HepG2 (cell line): ENCODE measurements around the gene SLC4A11. TPM values are rescaled to one million over a fixed set of nuclear protein-coding genes. Genes with fewer than 3 reads are reported as not detected.

Source experiments
- ARID5B ChIP-seq: IDR thresholded peaks from 2 replicates; pipeline ENCODE4 v1.4.0; 2020; ENCODE audit warnings: mild to moderate bottlenecking, missing genetic modification reagents
- CBX2 ChIP-seq, 2 experiments: fragments of 200-600 bp in 1 of 2; sonication (generic); formaldehyde crosslinking in 1 of 2; IDR thresholded peaks; 2 replicates each; pipeline versions ENCODE4 v1.7.0 to v1.8.1; 2018 to 2022; ENCODE audit warnings: low read depth in 2 of 2, low read length in 1 of 2, mild to moderate bottlenecking in 1 of 2, missing genetic modification reagents in 1 of 2
- CERS6 ChIP-seq: sonication (generic); formaldehyde crosslinking; IDR thresholded peaks from 2 replicates; pipeline ENCODE4 v1.5.0; 2020; ENCODE audit warnings: missing genetic modification reagents
- HNF4G ChIP-seq, 2 experiments: sonication (generic) in 1 of 2; formaldehyde crosslinking in 1 of 2; IDR thresholded peaks; 2 replicates each; pipeline versions ENCODE4 v1.4.0 to v1.6.1; 2011 to 2020; ENCODE audit warnings: borderline replicate concordance in 2 of 2, low read depth in 2 of 2, mild to moderate bottlenecking in 2 of 2, low read length in 1 of 2, missing genetic modification reagents in 1 of 2, moderate library complexity in 1 of 2
- KAT2B ChIP-seq: fragments of 150-350 bp; IDR thresholded peaks from 2 replicates; pipeline ENCODE4 v1.6.1; 2014; ENCODE audit warnings: low read depth, low read length, borderline replicate concordance
- KDM1A ChIP-seq: IDR thresholded peaks from 2 replicates; pipeline ENCODE4 v1.6.1; 2016; ENCODE audit warnings: missing compliant biosample characterization
- MNT ChIP-seq: fragments of 450-650 bp; IDR thresholded peaks from 2 replicates; pipeline ENCODE4 v1.6.1; 2016
- MYNN ChIP-seq: sonication (generic); formaldehyde crosslinking; IDR thresholded peaks from 2 replicates; pipeline ENCODE4 v1.4.0; 2020; ENCODE audit warnings: mild to moderate bottlenecking, low read depth, missing genetic modification reagents
- PLRG1 ChIP-seq: fragments of 450-650 bp; conservative IDR thresholded peaks from 2 replicates; pipeline ENCODE4 v1.6.1; 2016
- RFX5 ChIP-seq: IDR thresholded peaks from 2 replicates; pipeline ENCODE4 v1.6.1; 2011; ENCODE audit warnings: low read depth, low read length, improper control_type of control experiment
- RORA ChIP-seq: sonication (generic); formaldehyde crosslinking; IDR thresholded peaks from 2 replicates; pipeline ENCODE4 v1.5.0; 2020; ENCODE audit warnings: mild to moderate bottlenecking, missing genetic modification reagents, moderate library complexity
- SKI ChIP-seq: fragments of 450-650 bp; IDR thresholded peaks from one replicate; pipeline ENCODE4 v1.6.1; 2018; ENCODE audit warnings: mild to moderate bottlenecking; ENCODE audit not compliant: partially characterized antibody
- SYNCRIP ChIP-seq: fragments of 200-400 bp; formaldehyde crosslinking; IDR thresholded peaks from 2 replicates; pipeline ENCODE4 v1.6.1; 2018; ENCODE audit warnings: mild to moderate bottlenecking, low read depth, low read length; ENCODE audit not compliant: insufficient read depth
- TRIM24 ChIP-seq: sonication (generic); formaldehyde crosslinking; IDR thresholded peaks from 2 replicates; pipeline ENCODE4 v1.8.0; 2022; ENCODE audit warnings: mild to moderate bottlenecking, missing genetic modification reagents
- ZBTB4 ChIP-seq: sonication (generic); formaldehyde crosslinking; IDR thresholded peaks from 2 replicates; pipeline ENCODE4 v1.4.0; 2020; ENCODE audit warnings: missing genetic modification reagents, mild to moderate bottlenecking, borderline replicate concordance
- ZFAT ChIP-seq: sonication (generic); formaldehyde crosslinking; conservative IDR thresholded peaks from 2 replicates; pipeline ENCODE4 v1.8.1; 2023; ENCODE audit warnings: missing genetic modification reagents, inconsistent platforms
- ZNF430 ChIP-seq: sonication (generic); formaldehyde crosslinking; IDR thresholded peaks from 2 replicates; pipeline ENCODE4 v1.9.0; 2021; ENCODE audit warnings: mild to moderate bottlenecking, missing genetic modification reagents
- ZNF432 ChIP-seq: sonication (generic); formaldehyde crosslinking; IDR thresholded peaks from 2 replicates; pipeline ENCODE4 v1.5.0; 2020; ENCODE audit warnings: missing genetic modification reagents, mild to moderate bottlenecking, borderline replicate concordance
- ZSCAN12 ChIP-seq: sonication (generic); formaldehyde crosslinking; IDR thresholded peaks from 2 replicates; pipeline ENCODE4 v1.9.0; 2021; ENCODE audit warnings: mild to moderate bottlenecking, missing genetic modification reagents
- polyA plus RNA-seq, 8 experiments: library from polyadenylated mRNA; depleted of rRNA in 3 of 8; stranded (reverse) in 7 of 8; unstranded in 1 of 8; fragments of >200 nt; fragmentation: Illumina TruSeq in 4 of 8; extraction: Trizol in 4 of 8; gene quantifications; 2 replicates each; pipeline versions ENCODE4 v1.2.1 to v1.2.3, GENCODE V29; 2011 to 2016; ENCODE audit warnings: low read depth in 4 of 8, missing spikeins in 1 of 8, mixed read lengths in 1 of 8; ENCODE audit not compliant: insufficient read depth in 1 of 8
- total RNA-seq, 5 experiments: library from RNA; depleted of rRNA; stranded (reverse); fragments of >200 nt; fragmentation: Illumina TruSeq; extraction: Trizol; gene quantifications; 2 replicates each; pipeline ENCODE4 v1.2.3, GENCODE V29; 2016; ENCODE audit warnings: low read depth in 1 of 5

SLC4A11 gene
- total and polyA plus RNA-seq, 2 of the 13 experiments (the other 11 are each of a cell fraction or from before 2014, with no cell fraction given), result 3.9 to 27.0 TPM

GRCh38 chr20:3204124-3204794, 34.7 kb downstream of the SLC4A11 start, which contains the start of gene DDRGK1 (continued):
- TF ChIP-seq ZBTB4 (CRISPR knock-in tag) (peak; percentile 38; the same call in 1 of the 2 replicates), HNF4G (IDR thresholded peaks at IDR 0.05; ENCODE audit: borderline replicate concordance, low read depth, low read length) (no peak), HNF4G (CRISPR knock-in tag; IDR thresholded peaks at IDR 0.05; ENCODE audit: borderline replicate concordance, low read depth) (0 out of 2 replicates have a peak, but pooled peaks have one; percentile 23), ZNF432 (no peak; the same call in 1 of the 2 replicates), MNT (no peak), PLRG1 (no peak), RORA (peak; percentile 39; the same call in 1 of the 2 replicates), ZSCAN12 (CRISPR knock-in tag) (peak; percentile 85; the same call in 1 of the 2 replicates), CERS6 (CRISPR knock-in tag) (peak; percentile 28), SYNCRIP (no peak), ARID5B (CRISPR knock-in tag) (peak; percentile 47), TRIM24 (CRISPR knock-in tag) (no peak), ZNF430 (CRISPR knock-in tag) (peak; percentile 98), SKI (no peak), KDM1A (CRISPR knock-in tag) (no peak), MYNN (peak; percentile 64; the same call in 1 of the 2 replicates), CBX2 (IDR thresholded peaks at IDR 0.05; ENCODE audit: low read depth, low read length) (no peak), CBX2 (CRISPR knock-in tag; IDR thresholded peaks at IDR 0.05; ENCODE audit: low read depth) (no peak), RFX5 (no peak), ZFAT (CRISPR knock-in tag) (peak; percentile 24; the same call in 1 of the 2 replicates), KAT2B (no peak)
